HepG2 (cell line): ENCODE measurements around the gene FKBP1A. TPM values are rescaled to one million over a fixed set of nuclear protein-coding genes. Genes with fewer than 3 reads are reported as not detected.

Experiments
- ATAC-seq: fragments of 200-7000 bp; cut with Tn5 transposase; 3 replicates; pipeline ENCODE4 v1.9.1; 2020; ENCODE audit warnings: mild to moderate bottlenecking, moderate library complexity
- BruUV-seq: library from RNA; stranded (reverse); fragments of 400-500 nt; replicated peaks from 2 replicates; lab custom pipeline; 2021; lab: Mats Ljungman, UMichigan
- CTCF ChIA-PET: fragments of 300-600 bp; formaldehyde crosslinking; extraction: SDS; loops from one replicate; lab custom pipeline; 2021; ENCODE audit warnings: low total read pairs, inconsistent platforms, low intra/inter-chr PET ratio; lab: Yijun Ruan, JAX
- POLR2A ChIA-PET: fragments of 350-600 bp; sonication (Branson Sonifier 250); formaldehyde crosslinking; loops from one replicate; lab custom pipeline; 2020; ENCODE audit warnings: antibody characterized with exemption, inconsistent platforms; lab: Yijun Ruan, JAX
- DNase-seq: peaks from one replicate; pipeline ENCODE4 v3.0.0-alpha.2; 2015; ENCODE audit warnings: low spot score
- FAIRE-seq: peaks from 3 replicates; lab custom pipeline; 2011; peaks lifted over from hg19 to GRCh38; lab: Jason Lieb, UNC
- H2AFZ ChIP-seq: one replicate; pipeline ENCODE4 v1.6.1; 2011; ENCODE audit warnings: low read length, inconsistent platforms
- H3K27ac ChIP-seq: fragments of 300-600 bp; 3 replicates; pipeline ENCODE4 v1.8.0; 2011; ENCODE audit warnings: mixed run types, mild to moderate bottlenecking, mixed read lengths, low read length, inconsistent platforms; ENCODE audit not compliant: insufficient read depth; ENCODE audit errors: extremely low read length
- H3K27me3 ChIP-seq, 2 experiments: fragments of 200-600 bp in 1 of 2; 2 replicates in 1 of 2; 3 replicates in 1 of 2; pipeline versions ENCODE4 v1.6.0 to v1.8.0; 2011; ENCODE audit warnings: low read length in 2 of 2, mild to moderate bottlenecking in 2 of 2, moderate library complexity in 2 of 2, inconsistent platforms in 1 of 2; ENCODE audit not compliant: insufficient read depth in 2 of 2, control insufficient read depth in 1 of 2
- H3K36me3 ChIP-seq, 2 experiments: fragments of 200-600 bp in 1 of 2; replicated peaks in 1 of 2; 2 replicates in 1 of 2; 3 replicates in 1 of 2; pipeline versions ENCODE4 v1.5.1 to v1.8.0; 2011; ENCODE audit warnings: low read length in 2 of 2, inconsistent platforms in 1 of 2; ENCODE audit not compliant: insufficient read depth in 2 of 2, control insufficient read depth in 1 of 2
- H3K4me1 ChIP-seq: 2 replicates; pipeline ENCODE4 v1.5.1; 2012; ENCODE audit warnings: low read length, inconsistent platforms; ENCODE audit not compliant: insufficient read depth
- H3K4me2 ChIP-seq: 2 replicates; pipeline ENCODE4 v1.6.0; 2011; ENCODE audit warnings: low read depth, low read length, inconsistent platforms
- H3K4me3 ChIP-seq, 3 experiments: fragments of 200-600 bp in 1 of 3; sonication (generic), shearing (Covaris generic) in 1 of 3; replicated peaks in 1 of 3; 2 replicates each; pipeline ENCODE4 v1.5.1; 2011 to 2016; ENCODE audit warnings: low read length in 3 of 3, inconsistent platforms in 2 of 3, low read depth in 2 of 3, mild to moderate bottlenecking in 2 of 3, control low read depth in 1 of 3, mixed read lengths in 1 of 3; ENCODE audit not compliant: insufficient read depth in 1 of 3
- H3K79me2 ChIP-seq: one replicate; pipeline ENCODE4 v1.6.1; 2011; ENCODE audit warnings: low read length, inconsistent platforms; ENCODE audit not compliant: insufficient read depth
- H3K9ac ChIP-seq: 2 replicates; pipeline ENCODE4 v1.6.0; 2011; ENCODE audit warnings: mild to moderate bottlenecking, low read depth, low read length, inconsistent platforms; ENCODE audit not compliant: insufficient read depth
- H3K9me3 ChIP-seq: 2 replicates; pipeline ENCODE4 v1.5.1; 2012; ENCODE audit warnings: mild to moderate bottlenecking, low read length
- H4K20me1 ChIP-seq: 2 replicates; pipeline ENCODE4 v1.6.0; 2011; ENCODE audit warnings: inconsistent platforms, mild to moderate bottlenecking, low read length, moderate library complexity; ENCODE audit not compliant: insufficient read depth
- CBX1 ChIP-seq: IDR thresholded peaks from one replicate; pipeline ENCODE4 v1.6.1; 2016; ENCODE audit warnings: antibody characterized with exemption, low read depth
- CCDC6 ChIP-seq: sonication (generic); formaldehyde crosslinking; IDR thresholded peaks from 2 replicates; pipeline ENCODE4 v1.8.1; 2022; ENCODE audit warnings: mild to moderate bottlenecking, missing genetic modification reagents, moderate library complexity
- EHMT2 ChIP-seq: fragments of 200-600 bp; sonication (generic); IDR thresholded peaks from 2 replicates; pipeline ENCODE4 v1.7.0; 2017; ENCODE audit warnings: antibody characterized with exemption, low read depth, low read length, borderline replicate concordance
- FLYWCH1 ChIP-seq: sonication (generic); formaldehyde crosslinking; IDR thresholded peaks from 2 replicates; pipeline ENCODE4 v1.8.1; 2023; ENCODE audit warnings: mild to moderate bottlenecking, missing genetic modification reagents
- IKZF1 ChIP-seq: fragments of 450-650 bp; IDR thresholded peaks from 2 replicates; pipeline ENCODE4 v1.7.1; 2016
- KLF11 ChIP-seq: IDR thresholded peaks from 2 replicates; pipeline ENCODE4 v1.6.1; 2016; ENCODE audit warnings: missing compliant biosample characterization
- PCBP2 ChIP-seq: fragments of 200-400 bp; formaldehyde crosslinking; optimal IDR thresholded peaks from 2 replicates; pipeline ENCODE3; 2018; ENCODE audit warnings: low read length, low read depth; ENCODE audit not compliant: poor library complexity, severe bottlenecking
- RFX5 ChIP-seq: IDR thresholded peaks from 2 replicates; pipeline ENCODE4 v1.6.1; 2011; ENCODE audit warnings: low read depth, low read length, improper control_type of control experiment
- SETDB1 ChIP-seq: sonication (generic); formaldehyde crosslinking; IDR thresholded peaks from 2 replicates; pipeline ENCODE4 v1.5.1; 2020; ENCODE audit warnings: missing genetic modification reagents, mild to moderate bottlenecking, borderline replicate concordance
- SRSF9 ChIP-seq: fragments of 200-400 bp; formaldehyde crosslinking; IDR thresholded peaks from 2 replicates; pipeline ENCODE4 v1.6.1; 2018; ENCODE audit warnings: borderline replicate concordance, mild to moderate bottlenecking, low read depth, low read length; ENCODE audit not compliant: insufficient read depth, poor library complexity, severe bottlenecking
- SYNCRIP ChIP-seq: fragments of 200-400 bp; formaldehyde crosslinking; IDR thresholded peaks from 2 replicates; pipeline ENCODE4 v1.6.1; 2018; ENCODE audit warnings: mild to moderate bottlenecking, low read depth, low read length; ENCODE audit not compliant: insufficient read depth
- TRIM24 ChIP-seq: sonication (generic); formaldehyde crosslinking; IDR thresholded peaks from 2 replicates; pipeline ENCODE4 v1.8.0; 2022; ENCODE audit warnings: mild to moderate bottlenecking, missing genetic modification reagents
- ZFP36 ChIP-seq: fragments of 150-350 bp; IDR thresholded peaks from 2 replicates; pipeline ENCODE4 v1.6.1; 2018; ENCODE audit warnings: borderline replicate concordance, low read length, low read depth; ENCODE audit not compliant: partially characterized antibody
- ZNF205 ChIP-seq: IDR thresholded peaks from 2 replicates; pipeline ENCODE4 v1.6.1; 2018; ENCODE audit warnings: missing biosample characterization, missing genetic modification reagents
- ZNF430 ChIP-seq: sonication (generic); formaldehyde crosslinking; IDR thresholded peaks from 2 replicates; pipeline ENCODE4 v1.9.0; 2021; ENCODE audit warnings: mild to moderate bottlenecking, missing genetic modification reagents
- ZNF674 ChIP-seq: sonication (generic); formaldehyde crosslinking; IDR thresholded peaks from 2 replicates; pipeline ENCODE4 v1.5.0; 2020; ENCODE audit warnings: low read depth, mild to moderate bottlenecking, missing genetic modification reagents
- WGBS: methylation state at CpG from one replicate; pipeline ENCODE4 v1.1.6; 2017; ENCODE audit warnings: low lambda C conversion rate; 5-methylcytosine and 5-hydroxymethylcytosine counted together
- in situ Hi-C: cut with HindIII; loops from 2 replicates; pipeline ENCODE4 v1.10.0; 2017; ENCODE audit warnings: low pct_unique_long_range_greater_than_20kb; ENCODE audit not compliant: extremely low pct_ligation_motif_present
- intact Hi-C: fragments of 100-400 bp; cut with micrococcal nuclease; formaldehyde crosslinking; loops from one replicate; pipeline ENCODE4 v1.10.0; 2022; ENCODE audit not compliant: unreplicated experiment
- polyA plus RNA-seq, 8 experiments: library from polyadenylated mRNA; depleted of rRNA in 3 of 8; stranded (reverse) in 7 of 8; unstranded in 1 of 8; fragments of >200 nt; fragmentation: Illumina TruSeq in 4 of 8; extraction: Trizol in 4 of 8; gene quantifications; 2 replicates each; pipeline versions ENCODE4 v1.2.1 to v1.2.3, GENCODE V29; 2011 to 2016; ENCODE audit warnings: low read depth in 4 of 8, missing spikeins in 1 of 8, mixed read lengths in 1 of 8; ENCODE audit not compliant: insufficient read depth in 1 of 8
- total RNA-seq, 5 experiments: library from RNA; depleted of rRNA; stranded (reverse); fragments of >200 nt; fragmentation: Illumina TruSeq; extraction: Trizol; gene quantifications; 2 replicates each; pipeline ENCODE4 v1.2.3, GENCODE V29; 2016; ENCODE audit warnings: low read depth in 1 of 5
- TF ChIP-seq, protein P1 (sequence below): sonication (generic); formaldehyde crosslinking; IDR thresholded peaks from 2 replicates; pipeline ENCODE4 v1.4.0; 2020; ENCODE audit warnings: missing genetic modification reagents
- TF ChIP-seq, protein P2 (sequence below): sonication (generic); formaldehyde crosslinking; IDR thresholded peaks from 2 replicates; pipeline ENCODE4 v1.4.0; 2020; ENCODE audit warnings: missing genetic modification reagents, mild to moderate bottlenecking, borderline replicate concordance

Gene FKBP1A
- total and polyA plus RNA-seq, 2 of the 13 experiments (the other 11 are each of a cell fraction or from before 2014, with no cell fraction given): 119 to 468 TPM

DNA sequence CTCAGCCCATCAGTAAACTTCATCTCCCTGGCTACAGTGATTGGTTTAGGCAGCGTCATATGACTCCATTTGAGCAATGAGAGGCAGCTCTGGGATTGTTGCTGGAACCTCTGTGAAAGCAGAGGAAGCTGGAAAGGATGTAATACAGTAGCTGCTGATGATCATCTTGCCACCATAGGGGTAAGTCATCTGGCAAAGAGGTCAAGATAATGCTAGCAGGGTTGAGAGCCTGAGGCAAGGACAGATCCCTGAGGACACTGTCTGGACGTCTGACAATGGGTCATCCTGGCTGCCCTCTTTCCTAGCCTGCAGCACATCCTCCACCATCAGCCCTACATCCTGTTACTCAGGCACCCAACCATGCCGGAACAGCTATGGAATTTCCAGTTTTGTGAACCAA lies 25.5 kb upstream of the FKBP1A start:
- POLR2A ChIA-PET: no interaction called here
- no peak overlapping the region for H3K9ac ChIP-seq
- no peak for TF ChIP-seq SETDB1 (CRISPR knock-in tag)
- no peak for TF ChIP-seq CBX1
- no peak for TF ChIP-seq FLYWCH1
- TF ChIP-seq CCDC6: no peak
- TF ChIP-seq ZNF430 (CRISPR knock-in tag): no peak
- TF ChIP-seq ZNF205 (CRISPR knock-in tag): no peak
- no peak for TF ChIP-seq SRSF9
- TF ChIP-seq TRIM24: no peak
- no peak for TF ChIP-seq SYNCRIP
- no peak for TF ChIP-seq IKZF1
- no peak for TF ChIP-seq ZFP36
- TF ChIP-seq ZNF674: no peak
- no peak for TF ChIP-seq PCBP2
- TF ChIP-seq RFX5: no peak
- TF ChIP-seq, protein P1, sequence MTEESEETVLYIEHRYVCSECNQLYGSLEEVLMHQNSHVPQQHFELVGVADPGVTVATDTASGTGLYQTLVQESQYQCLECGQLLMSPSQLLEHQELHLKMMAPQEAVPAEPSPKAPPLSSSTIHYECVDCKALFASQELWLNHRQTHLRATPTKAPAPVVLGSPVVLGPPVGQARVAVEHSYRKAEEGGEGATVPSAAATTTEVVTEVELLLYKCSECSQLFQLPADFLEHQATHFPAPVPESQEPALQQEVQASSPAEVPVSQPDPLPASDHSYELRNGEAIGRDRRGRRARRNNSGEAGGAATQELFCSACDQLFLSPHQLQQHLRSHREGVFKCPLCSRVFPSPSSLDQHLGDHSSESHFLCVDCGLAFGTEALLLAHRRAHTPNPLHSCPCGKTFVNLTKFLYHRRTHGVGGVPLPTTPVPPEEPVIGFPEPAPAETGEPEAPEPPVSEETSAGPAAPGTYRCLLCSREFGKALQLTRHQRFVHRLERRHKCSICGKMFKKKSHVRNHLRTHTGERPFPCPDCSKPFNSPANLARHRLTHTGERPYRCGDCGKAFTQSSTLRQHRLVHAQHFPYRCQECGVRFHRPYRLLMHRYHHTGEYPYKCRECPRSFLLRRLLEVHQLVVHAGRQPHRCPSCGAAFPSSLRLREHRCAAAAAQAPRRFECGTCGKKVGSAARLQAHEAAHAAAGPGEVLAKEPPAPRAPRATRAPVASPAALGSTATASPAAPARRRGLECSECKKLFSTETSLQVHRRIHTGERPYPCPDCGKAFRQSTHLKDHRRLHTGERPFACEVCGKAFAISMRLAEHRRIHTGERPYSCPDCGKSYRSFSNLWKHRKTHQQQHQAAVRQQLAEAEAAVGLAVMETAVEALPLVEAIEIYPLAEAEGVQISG: no peak
- TF ChIP-seq, protein P2, sequence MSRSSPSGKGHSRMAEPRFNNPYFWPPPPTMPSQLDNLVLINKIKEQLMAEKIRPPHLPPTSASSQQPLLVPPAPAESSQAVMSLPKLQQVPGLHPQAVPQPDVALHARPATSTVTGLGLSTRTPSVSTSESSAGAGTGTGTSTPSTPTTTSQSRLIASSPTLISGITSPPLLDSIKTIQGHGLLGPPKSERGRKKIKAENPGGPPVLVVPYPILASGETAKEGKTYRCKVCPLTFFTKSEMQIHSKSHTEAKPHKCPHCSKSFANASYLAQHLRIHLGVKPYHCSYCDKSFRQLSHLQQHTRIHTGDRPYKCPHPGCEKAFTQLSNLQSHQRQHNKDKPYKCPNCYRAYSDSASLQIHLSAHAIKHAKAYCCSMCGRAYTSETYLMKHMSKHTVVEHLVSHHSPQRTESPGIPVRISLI (CRISPR knock-in tag): no peak
- TF ChIP-seq KLF11 (CRISPR knock-in tag): no peak
- TF ChIP-seq EHMT2: no peak
- TF ChIP-seq, all 625 proteins: peak for 0
- ATAC-seq (no peak), DNase-seq (no peak), FAIRE-seq (no peak)
- peaks cover 20% of the 10 kb centered on the region for H3K4me1 ChIP-seq
- no peaks in the 10 kb centered on the region for H3K79me2 ChIP-seq
- WGBS: 10% methylated on average over 3 of the region's 3 CpGs
- no peaks in the 10 kb centered on the region for H3K36me3 ChIP-seq
- H3K27me3 ChIP-seq: no peaks in the 10 kb centered on the region
- H2AFZ ChIP-seq: no peak overlapping the region
- intact Hi-C loops (no loop called here), in situ Hi-C loops (no loop called here)
- H3K27ac ChIP-seq: no peak overlapping the region
- no peak overlapping the region for H3K4me3 ChIP-seq
- H4K20me1 ChIP-seq: no peaks in the 10 kb centered on the region
- CTCF ChIA-PET: no interaction called here
- BruUV-seq: no TSS peak
- no peak overlapping the region for H3K4me2 ChIP-seq
- no peaks in the 10 kb centered on the region for H3K9me3 ChIP-seq
